GM20000 (cell line): Measurements from ENCODE around the gene ACSF3.

Experiments used
- DNase-seq: peaks from one replicate; pipeline ENCODE4 v3.0.0; 2012; ENCODE audit warnings: low spot score
- TF ChIP-seq, protein P1 (sequence below): IDR thresholded peaks from 2 replicates; pipeline ENCODE4 v1.5.1; 2012; ENCODE audit warnings: mild to moderate bottlenecking, control low read depth; ENCODE audit errors: extremely low read depth, missing control alignments

ACSF3 gene

DNA sequence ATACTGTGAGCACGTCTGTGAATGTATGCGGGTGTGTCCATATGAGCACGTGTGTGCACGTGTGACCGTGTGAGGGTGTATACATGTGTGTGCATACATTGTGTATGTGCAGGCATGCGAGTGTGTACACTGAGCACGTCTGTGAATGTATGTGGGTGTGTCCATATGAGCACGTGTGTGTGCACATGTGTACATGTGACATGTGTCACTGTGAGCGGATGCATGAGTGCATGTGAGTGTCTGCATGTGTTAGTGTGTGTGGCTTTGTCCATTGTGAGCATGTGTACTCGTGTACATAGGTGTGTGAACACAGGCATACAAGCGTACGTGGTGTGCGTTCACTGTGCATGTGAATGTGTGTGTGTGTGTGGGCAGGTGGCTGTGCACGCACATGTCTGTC is 17.5 kb upstream of the ACSF3 start:
- no peak for DNase-seq
- TF ChIP-seq, protein P1, sequence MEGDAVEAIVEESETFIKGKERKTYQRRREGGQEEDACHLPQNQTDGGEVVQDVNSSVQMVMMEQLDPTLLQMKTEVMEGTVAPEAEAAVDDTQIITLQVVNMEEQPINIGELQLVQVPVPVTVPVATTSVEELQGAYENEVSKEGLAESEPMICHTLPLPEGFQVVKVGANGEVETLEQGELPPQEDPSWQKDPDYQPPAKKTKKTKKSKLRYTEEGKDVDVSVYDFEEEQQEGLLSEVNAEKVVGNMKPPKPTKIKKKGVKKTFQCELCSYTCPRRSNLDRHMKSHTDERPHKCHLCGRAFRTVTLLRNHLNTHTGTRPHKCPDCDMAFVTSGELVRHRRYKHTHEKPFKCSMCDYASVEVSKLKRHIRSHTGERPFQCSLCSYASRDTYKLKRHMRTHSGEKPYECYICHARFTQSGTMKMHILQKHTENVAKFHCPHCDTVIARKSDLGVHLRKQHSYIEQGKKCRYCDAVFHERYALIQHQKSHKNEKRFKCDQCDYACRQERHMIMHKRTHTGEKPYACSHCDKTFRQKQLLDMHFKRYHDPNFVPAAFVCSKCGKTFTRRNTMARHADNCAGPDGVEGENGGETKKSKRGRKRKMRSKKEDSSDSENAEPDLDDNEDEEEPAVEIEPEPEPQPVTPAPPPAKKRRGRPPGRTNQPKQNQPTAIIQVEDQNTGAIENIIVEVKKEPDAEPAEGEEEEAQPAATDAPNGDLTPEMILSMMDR, result no peak

DNA sequence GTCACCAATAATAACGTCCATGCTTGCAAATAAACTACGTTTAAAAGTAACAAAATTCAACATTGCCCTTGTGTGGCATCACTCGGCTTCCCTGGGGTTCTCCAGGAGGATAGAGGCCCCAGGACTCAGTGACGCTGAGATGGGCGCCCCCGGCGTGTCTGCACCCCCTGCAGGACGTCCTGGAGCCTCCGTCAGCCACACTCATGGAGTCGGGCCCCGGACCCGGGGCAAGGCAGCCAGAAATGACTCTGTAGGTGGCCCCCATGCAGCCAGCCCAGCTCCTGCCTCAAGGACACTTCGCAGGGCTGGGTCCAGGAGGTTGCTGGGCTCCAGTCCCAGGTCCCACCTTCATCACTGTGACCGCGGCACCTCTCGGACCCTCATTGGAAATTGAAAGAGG is 16.6 kb upstream of the ACSF3 start:
- DNase-seq, result no peak

DNA sequence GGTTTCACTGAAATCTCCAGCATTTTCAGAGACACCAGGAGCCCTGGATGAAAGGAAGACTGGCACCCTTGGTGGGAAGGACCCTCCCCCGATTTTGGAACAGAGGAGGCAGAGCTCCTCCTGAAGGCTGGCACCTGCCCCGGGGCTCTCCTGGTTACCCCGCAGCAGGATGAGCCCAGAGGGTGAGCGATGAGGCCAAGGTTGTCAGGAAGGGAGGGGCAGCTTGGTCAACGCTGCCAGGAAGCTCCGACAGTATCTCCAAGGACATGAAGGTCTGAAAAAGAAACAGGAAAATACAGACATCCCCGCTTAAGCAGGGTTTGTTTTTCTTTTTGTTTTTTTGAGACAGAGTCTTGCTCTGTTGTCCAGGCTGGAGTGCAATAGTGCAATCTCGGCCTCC is 15.5 kb upstream of the ACSF3 start:
- TF ChIP-seq, protein P1, result no peak
- no peak for DNase-seq

More for the DNA sequence above, 16.6 kb upstream of the ACSF3 start:
- TF ChIP-seq, protein P1, result no peak

DNA sequence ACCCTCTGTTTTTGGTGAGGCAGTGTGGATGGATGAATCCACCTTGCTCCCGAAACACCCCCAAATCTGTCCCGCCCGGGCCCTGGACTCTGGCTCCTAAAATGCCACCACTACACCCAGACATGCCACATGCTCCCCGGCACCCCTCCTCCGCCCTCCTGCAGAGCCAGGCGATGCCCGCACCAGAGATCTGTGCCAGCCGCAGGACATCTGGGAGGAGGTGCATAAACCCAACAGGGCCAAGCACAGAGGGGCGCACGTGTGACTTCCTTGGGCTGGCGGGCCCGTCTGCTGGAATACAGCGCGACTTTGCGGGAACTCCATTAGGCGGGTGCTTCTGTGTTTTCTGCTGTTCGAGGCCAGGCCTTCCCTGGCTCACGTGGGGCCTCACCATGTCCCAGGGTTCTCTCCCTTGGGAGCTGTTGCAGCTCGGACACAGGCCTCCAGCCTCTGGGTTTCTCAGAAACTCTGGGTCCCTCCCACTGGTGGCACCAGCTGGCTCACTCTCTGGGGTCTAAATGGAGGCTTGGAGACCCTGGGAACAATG is 14.1 kb upstream of the ACSF3 start:
- TF ChIP-seq, protein P1, result no peak
- DNase-seq, result no peak

DNA sequence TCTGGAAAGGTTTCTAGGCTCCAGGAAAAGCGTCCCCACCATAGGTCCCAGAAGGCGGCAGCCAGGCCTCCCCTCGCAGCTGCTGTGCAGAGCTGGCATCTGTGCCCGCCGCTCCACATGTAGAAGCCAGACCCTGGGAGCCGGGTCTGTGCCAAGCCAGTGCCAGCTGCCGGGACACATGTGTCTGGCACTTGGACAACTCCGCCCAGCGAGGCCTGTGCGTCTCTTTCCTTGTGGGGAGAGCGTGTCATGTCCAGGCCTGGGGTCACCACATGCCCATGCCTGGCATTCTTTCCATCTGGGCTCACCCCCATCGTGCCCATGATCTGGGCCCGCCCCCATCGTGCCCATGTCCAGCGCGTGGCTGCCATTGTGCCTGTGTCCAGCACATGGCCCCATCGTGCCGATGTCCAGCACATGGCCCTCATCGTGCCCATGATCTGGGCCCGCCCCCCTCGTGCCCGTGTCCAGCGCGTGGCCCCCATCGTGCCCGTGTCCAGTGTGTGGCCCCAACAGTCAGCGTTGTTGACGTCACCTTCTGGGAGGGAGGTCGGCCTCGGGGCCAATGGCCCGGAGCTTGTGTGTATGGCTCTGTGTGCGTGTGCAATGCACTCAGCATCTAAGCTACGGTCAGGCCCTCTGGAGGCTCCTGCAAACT is 13.3 kb upstream of the ACSF3 start:
- DNase-seq, result no peak
- TF ChIP-seq, protein P1, result no peak

DNA sequence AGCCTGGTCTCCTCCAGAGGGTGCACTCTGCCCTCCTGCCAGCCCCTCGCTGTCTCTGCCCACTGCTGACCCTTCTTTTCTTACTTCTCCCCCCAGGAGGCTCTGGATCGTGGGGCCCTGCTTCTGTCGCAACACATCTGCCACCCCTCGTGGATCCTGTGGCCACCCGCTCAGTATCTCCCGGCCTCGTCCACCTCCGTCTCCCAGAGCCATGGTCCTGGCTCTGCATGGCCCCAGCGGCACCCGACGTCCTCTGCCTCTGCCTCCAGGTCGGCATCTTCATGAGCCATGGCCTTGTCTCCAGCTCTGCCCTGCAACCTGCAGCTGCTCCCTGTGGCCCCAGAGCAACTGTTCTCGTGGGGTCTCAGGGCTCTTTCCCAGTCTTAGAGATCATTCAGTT is 12.1 kb upstream of the ACSF3 start:
- TF ChIP-seq, protein P1, result no peak
- DNase-seq, result no peak

DNA sequence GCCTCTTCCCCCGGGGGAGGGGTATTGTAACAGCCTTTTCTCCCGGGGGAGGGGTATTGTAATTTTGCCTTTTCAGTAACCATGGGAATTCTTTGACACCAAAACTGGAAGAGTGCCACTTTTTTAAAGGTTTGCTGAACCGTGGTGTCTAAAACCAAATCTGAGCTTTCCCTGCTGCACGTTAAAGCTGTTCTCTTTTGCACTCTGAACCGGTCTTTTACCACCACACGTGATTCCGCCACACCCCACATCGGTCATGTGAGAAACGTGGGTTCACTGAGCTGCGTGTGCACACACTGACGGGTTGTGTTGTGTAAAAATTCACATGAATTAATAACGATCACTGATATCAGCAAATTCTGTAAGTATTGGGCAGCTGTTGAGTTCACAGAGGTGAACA is 9.2 kb upstream of the ACSF3 start:
- no peak for DNase-seq

More for the DNA sequence above, 9.2 kb upstream of the ACSF3 start:
- TF ChIP-seq, protein P1, result no peak
